GM18526 (cell line): ENCODE measurements around the gene ISG20.
A peak's percentile ranks its signal among the peaks of the same experiment; 100 is the strongest.

ENCODE experiments used
- POLR2A ChIP-seq: IDR thresholded peaks from 3 replicates; pipeline ENCODE4 v1.6.1; 2011; ENCODE audit not compliant: insufficient read length; ENCODE audit errors: extremely low read depth

Gene ISG20

DNA sequence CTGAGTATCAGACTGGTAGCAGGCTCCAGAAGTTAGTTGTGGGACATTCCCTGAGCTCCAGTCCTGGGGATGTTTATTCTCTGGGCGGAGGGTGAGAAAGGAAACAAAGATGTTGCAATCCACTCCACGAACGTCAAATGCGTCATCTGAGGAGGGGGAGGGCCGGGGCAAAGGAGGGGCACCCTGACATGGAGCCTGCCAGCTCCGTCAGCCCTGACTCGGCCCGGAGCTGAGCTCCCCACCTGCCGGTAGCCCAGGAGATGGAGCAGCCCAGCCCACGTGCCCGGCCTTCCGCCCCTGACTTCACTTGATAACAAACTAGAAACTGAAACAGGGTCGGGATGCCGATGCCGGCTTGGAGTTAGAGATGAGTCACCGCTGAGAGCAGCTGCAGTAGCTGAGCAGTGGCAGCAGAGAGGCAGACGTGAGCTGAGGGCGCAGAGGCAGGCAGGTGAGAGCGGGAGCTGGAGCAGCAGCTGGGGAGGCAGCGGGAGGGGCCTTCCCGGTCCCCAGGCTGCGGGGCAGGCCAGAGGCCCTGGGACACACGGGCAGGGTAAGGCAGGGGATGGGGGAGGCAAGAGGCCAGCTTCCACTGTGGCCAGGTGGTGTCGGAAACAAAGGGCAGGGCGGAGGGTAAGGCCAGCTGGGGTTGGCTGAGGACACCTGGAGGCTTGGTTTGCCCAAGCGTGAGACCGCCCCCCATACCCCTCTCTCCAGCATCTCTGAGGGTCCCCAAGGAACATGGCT, at the start of gene ISG20:
ISG20 (plus strand) TSS at position 391 of the 747 bp plus-strand sequence; CDS start at position 742, 351 bp downstream.
- TF ChIP-seq POLR2A: peak; percentile 97

DNA sequence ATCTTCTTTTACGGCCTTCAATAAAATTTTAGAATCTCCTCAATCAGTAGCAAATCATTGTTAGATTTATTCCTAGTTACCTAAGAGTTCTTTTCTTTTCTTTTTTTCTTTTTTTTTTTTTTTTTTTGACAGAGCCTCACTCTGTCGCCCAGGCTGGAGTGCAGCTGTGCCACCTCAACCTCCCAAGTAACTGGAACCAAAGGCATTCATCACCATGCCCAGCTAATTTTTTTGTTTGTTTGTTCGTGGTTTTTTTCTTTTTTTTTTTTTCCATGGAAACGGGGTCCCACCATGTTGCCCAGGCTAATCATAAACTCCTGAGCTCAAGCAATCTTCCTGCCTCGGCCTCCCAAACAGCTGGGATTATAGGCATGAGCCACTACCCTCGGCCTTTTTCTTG, 48.1 kb upstream of the ISG20 start:
- no peak for TF ChIP-seq POLR2A

DNA sequence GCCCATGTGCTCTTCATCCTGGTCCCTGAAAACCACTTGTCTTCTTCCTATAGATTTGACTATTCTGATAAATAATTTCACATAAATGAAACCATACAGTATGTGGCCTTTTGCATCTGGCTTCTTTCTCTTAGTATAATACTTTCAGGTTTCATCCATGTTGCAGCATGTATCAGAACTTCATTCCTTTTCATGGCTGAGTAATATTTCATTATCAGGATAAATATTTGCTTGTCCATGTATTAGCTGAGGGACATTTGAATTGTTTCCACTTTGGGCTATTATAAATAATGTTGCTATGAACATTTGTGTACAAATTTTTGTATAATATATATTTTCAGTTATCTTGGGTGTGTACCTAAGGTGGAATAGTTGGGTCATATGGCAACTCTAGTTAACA, 47.4 kb upstream of the ISG20 start:
- no peak for TF ChIP-seq POLR2A

GRCh38 chr15:88603885-88604284, 34.9 kb upstream of the ISG20 start:
- TF ChIP-seq POLR2A: no peak

DNA sequence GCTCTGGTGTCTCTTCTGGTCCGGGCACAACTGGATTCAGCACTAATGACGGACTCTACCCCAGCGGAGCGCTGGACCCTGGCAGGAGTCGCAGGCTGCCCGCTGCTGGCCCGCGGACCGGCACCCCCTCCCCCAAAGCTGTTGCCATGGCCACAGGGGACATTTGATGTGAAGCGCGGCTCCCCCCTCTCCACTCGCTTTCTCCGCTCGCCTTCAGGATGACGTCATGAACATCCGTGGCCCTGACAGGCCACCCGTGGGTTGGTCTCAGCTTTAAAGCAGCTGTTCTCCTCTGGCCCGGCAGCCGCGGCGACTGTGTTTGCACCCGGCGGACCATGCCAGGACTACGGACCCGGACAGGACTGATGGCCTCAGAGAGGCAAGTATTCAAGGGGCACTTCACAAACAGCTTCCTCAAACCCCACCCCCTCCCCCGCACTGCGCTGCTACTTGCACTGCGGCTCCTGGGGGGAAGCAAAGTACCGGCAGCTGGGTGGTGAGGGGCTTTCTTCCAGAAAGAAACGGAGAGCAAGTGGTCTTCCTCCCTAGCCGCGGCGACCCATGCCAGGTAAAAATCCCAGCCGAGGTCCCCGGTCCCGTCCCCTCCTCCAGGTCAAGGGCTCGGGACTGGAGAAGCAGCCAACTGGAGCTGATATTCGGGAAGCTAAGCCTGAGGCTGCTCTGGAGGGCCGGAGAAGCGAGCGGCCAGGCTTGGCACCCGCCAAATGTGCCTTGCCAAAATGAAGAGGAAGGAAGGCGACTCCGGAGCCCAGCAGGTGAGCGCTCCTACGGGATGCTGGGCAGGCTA, 34.2 kb upstream of the ISG20 start:
- TF ChIP-seq POLR2A: no peak

- TF ChIP-seq POLR2A: no peak
These were observed 33.4 kb upstream of the ISG20 start for GRCh38 chr15:88605189-88606069.

DNA sequence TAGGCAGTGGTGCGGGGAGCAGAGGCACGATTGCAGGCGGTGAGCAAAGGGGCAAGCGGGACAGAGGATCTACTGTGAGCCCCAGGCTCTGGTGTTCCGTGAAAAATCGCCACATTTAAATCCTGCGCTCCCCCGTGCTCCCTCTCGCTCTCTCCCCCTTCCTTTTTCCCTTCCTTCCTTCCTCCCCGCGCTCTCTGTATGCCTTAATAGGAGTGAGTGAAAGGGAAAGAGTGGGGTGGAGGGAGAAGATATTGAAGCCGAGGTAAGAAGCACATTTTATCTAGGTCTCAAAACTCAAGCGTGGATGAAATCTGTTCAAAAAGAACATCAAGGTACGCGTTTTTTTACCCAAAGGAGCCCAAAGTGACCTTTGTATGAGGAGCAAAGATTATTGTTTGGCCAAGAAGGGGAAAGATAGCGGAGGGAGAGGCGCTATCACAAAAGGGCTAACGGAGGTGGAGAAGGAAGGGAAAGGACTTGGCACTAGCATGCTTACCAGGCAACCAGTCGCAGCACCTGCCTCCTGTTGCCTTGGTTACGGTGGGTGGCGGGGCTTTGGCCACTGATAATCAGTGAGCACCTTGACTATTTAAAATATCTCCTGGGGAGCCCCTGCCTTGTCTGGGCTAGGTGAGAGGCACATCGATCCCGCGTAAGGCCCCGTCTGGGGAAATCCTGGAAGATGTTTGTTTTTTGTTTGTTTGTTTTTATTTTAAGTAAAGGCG, 32.6 kb upstream of the ISG20 start:
- no peak for TF ChIP-seq POLR2A

- TF ChIP-seq POLR2A: no peak
These were observed 30.9 kb upstream of the ISG20 start for GRCh38 chr15:88607951-88608350.

GRCh38 chr15:88608607-88609181, 30.1 kb upstream of the ISG20 start:
- no peak for TF ChIP-seq POLR2A

DNA sequence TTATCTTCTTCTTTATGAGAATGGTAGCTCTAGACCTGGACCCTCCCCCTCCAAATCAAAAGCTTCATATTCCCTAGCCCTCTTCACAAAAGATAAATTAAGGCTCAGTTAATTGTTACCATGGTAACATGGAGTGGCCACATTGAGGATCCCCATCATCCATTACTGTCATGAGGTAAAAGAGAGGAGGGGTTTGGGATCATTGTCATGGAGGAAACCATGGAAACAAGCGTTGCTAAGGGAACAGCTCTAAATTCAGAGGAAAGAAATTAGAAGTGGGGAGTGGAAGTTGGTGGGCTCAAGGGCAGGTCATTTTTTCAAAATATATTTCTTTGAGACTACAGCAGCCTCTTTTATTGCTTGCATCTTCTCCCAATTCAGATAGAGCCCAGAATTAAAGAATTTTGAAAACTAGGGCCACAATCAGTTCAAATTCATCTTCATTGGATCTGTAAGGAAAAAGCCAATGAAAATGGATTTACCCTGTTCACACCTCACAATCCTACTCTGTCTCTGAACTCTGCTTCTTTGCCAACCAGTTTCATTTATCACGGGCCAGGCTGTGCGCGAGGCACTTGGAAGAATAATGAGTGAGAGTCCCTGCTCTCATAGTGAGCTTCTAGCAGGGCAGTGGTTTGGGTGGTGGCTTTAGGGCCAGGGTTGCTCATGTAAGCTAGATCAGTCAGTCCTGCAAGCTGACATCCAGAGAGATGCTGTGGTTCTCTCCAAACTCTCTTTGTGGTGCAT, 29.3 kb upstream of the ISG20 start:
- TF ChIP-seq POLR2A: no peak

- no peak for TF ChIP-seq POLR2A
These were observed 28.1 kb upstream of the ISG20 start for GRCh38 chr15:88610701-88611231.

DNA sequence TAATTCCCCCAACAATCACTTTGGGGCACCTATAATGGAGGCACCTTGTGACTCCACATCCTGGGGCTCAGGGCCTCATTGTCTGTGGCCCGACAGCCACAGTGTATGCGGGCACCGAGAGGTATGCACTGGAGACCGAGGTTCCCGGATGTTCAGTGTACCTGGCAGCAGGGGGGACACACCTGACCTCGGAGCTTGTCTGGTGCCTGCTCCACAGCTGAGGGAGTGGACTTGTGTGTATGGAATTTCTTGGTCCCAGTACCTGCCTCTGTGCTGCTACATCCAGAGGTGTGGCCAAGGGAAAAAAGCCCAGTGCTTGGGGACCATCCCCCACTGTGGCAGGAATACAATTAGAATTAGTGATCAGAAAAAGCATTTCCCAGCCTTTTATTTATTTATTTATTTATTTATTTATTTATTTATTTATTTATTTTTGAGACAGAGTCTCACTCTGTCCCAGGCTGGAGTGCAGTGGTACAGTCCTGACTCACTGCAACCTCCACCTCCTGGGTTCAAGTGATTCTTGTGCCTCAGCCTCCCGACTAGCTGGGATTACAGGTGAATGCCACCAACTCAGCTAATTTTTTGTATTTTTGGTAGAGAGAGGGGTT, 26.5 kb upstream of the ISG20 start:
- TF ChIP-seq POLR2A: no peak
